ENCODE data around the gene TSHZ2. TPM values are rescaled to one million over a fixed set of nuclear protein-coding genes. Genes with fewer than 3 reads are reported as not detected.

The TSHZ2 gene
- total RNA-seq, 1 donor from 2014 or later, result 22.9 TPM

GRCh38 chr20:53344891-53345290 is 372.7 kb downstream of the TSHZ2 start:
- no peak overlapping the region for H3K4me3 Mint-ChIP-seq (ENCODE audit: low read depth)
- H3K27me3 Mint-ChIP-seq, result no peaks in the 10 kb centered on the region
- no peaks in the 10 kb centered on the region for H3K36me3 Mint-ChIP-seq (ENCODE audit: insufficient read depth)
- peaks cover 8% of the 10 kb centered on the region for H3K9me3 Mint-ChIP-seq (ENCODE audit: low read depth)
- no peak for DNase-seq (ENCODE audit: low spot score, unreplicated experiment)
- peaks cover 3% of the 10 kb centered on the region for H3K4me1 Mint-ChIP-seq (ENCODE audit: low read depth)
- H3K27ac Mint-ChIP-seq, result no peak overlapping the region
- no peak for TF ChIP-seq CTCF (IDR thresholded peaks at IDR 0.05; ENCODE audit: unreplicated experiment)

GRCh38 chr20:53345536-53346334 is 373.6 kb downstream of the TSHZ2 start:
- peaks cover 3% of the 10 kb centered on the region for H3K4me1 Mint-ChIP-seq (ENCODE audit: low read depth)
- no peak overlapping the region for H3K27ac Mint-ChIP-seq
- DNase-seq (ENCODE audit: low spot score, unreplicated experiment), result no peak
- no peaks in the 10 kb centered on the region for H3K27me3 Mint-ChIP-seq
- TF ChIP-seq CTCF (IDR thresholded peaks at IDR 0.05; ENCODE audit: unreplicated experiment), result no peak
- H3K36me3 Mint-ChIP-seq (ENCODE audit: insufficient read depth), result no peaks in the 10 kb centered on the region
- peaks cover 8% of the 10 kb centered on the region for H3K9me3 Mint-ChIP-seq (ENCODE audit: low read depth)
- no peak overlapping the region for H3K4me3 Mint-ChIP-seq (ENCODE audit: low read depth)

GRCh38 chr20:53346335-53346648 is 374.1 kb downstream of the TSHZ2 start:
- no peak for TF ChIP-seq CTCF (IDR thresholded peaks at IDR 0.05; ENCODE audit: unreplicated experiment)
- peaks cover 3% of the 10 kb centered on the region for H3K4me1 Mint-ChIP-seq (ENCODE audit: low read depth)
- H3K27ac Mint-ChIP-seq, result no peak overlapping the region
- H3K27me3 Mint-ChIP-seq, result no peaks in the 10 kb centered on the region
- H3K36me3 Mint-ChIP-seq (ENCODE audit: insufficient read depth), result no peaks in the 10 kb centered on the region
- no peak for DNase-seq (ENCODE audit: low spot score, unreplicated experiment)
- peaks cover 8% of the 10 kb centered on the region for H3K9me3 Mint-ChIP-seq (ENCODE audit: low read depth)
- no peak overlapping the region for H3K4me3 Mint-ChIP-seq (ENCODE audit: low read depth)

GRCh38 chr20:53349730-53350129 is 377.6 kb downstream of the TSHZ2 start:
- Mint-ChIP-seq H3K4me3 (ENCODE audit: low read depth) (no peak overlapping the region), H3K27ac (no peak overlapping the region), H3K9me3 (ENCODE audit: low read depth) (peaks cover 5% of the 10 kb centered on the region), H3K4me1 (ENCODE audit: low read depth) (peaks cover 3% of the 10 kb centered on the region), H3K36me3 (ENCODE audit: insufficient read depth) (no peaks in the 10 kb centered on the region), H3K27me3 (no peaks in the 10 kb centered on the region)
- DNase-seq (ENCODE audit: low spot score, unreplicated experiment), result no peak
- TF ChIP-seq CTCF (IDR thresholded peaks at IDR 0.05; ENCODE audit: unreplicated experiment), result no peak

GRCh38 chr20:53352727-53353440 is 380.7 kb downstream of the TSHZ2 start:
- peaks cover 8% of the 10 kb centered on the region for H3K36me3 Mint-ChIP-seq (ENCODE audit: insufficient read depth)
- no peaks in the 10 kb centered on the region for H3K4me1 Mint-ChIP-seq (ENCODE audit: low read depth)
- no peaks in the 10 kb centered on the region for H3K27me3 Mint-ChIP-seq
- H3K4me3 Mint-ChIP-seq (ENCODE audit: low read depth), result no peak overlapping the region
- no peak for DNase-seq (ENCODE audit: low spot score, unreplicated experiment)
- peaks cover 10% of the 10 kb centered on the region for H3K9me3 Mint-ChIP-seq (ENCODE audit: low read depth)
- H3K27ac Mint-ChIP-seq, result no peak overlapping the region
- TF ChIP-seq CTCF (IDR thresholded peaks at IDR 0.05; ENCODE audit: unreplicated experiment), result no peak

Measured in progenitor cell of endocrine pancreas (in vitro differentiated cells).